ENCODE data around the gene RSPH6A.

RSPH6A gene

DNA sequence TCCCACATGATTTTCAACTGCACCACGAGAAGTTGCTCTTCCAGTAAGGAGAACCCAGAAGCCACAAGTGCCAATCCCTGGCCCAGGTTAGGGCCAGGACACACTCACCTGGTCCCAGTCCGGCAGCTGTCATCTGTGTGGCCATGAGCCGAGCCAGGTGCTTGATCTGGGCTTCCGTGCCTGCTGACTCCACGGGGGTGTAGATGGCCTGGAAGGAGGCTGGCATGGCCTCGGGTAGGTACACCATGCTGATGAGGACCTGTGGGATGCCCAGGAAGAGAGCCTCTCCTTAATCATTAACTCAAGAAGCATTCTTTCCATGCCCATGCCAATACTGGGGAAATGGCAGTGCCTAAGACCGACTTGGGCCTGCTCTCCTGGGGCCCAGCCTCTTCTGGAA, 19.9 kb upstream of the RSPH6A start:
- TF ChIP-seq TEAD4 (IDR thresholded peaks at IDR 0.05) (no peak), RAD21 (IDR thresholded peaks at IDR 0.05; ENCODE audit: low read depth) (no peak), NFIC (IDR thresholded peaks at IDR 0.05) (no peak), ZBTB7A (IDR thresholded peaks at IDR 0.05; ENCODE audit: low read depth) (no peak), TCF12 (IDR thresholded peaks at IDR 0.05; ENCODE audit: low read depth) (no peak), CREB1 (IDR thresholded peaks at IDR 0.05; ENCODE audit: low read depth) (no peak), YY1 (IDR thresholded peaks at IDR 0.05; ENCODE audit: low read depth) (no peak), FOXM1 (IDR thresholded peaks at IDR 0.05; ENCODE audit: borderline replicate concordance, low read depth) (no peak), CEBPB (IDR thresholded peaks at IDR 0.05) (no peak), EP300 (IDR thresholded peaks at IDR 0.05; ENCODE audit: borderline replicate concordance) (no peak), EGR1 (IDR thresholded peaks at IDR 0.05) (no peak), TAF1 (IDR thresholded peaks at IDR 0.05; ENCODE audit: low read depth) (no peak)
- TF ChIP-seq, protein P1, sequence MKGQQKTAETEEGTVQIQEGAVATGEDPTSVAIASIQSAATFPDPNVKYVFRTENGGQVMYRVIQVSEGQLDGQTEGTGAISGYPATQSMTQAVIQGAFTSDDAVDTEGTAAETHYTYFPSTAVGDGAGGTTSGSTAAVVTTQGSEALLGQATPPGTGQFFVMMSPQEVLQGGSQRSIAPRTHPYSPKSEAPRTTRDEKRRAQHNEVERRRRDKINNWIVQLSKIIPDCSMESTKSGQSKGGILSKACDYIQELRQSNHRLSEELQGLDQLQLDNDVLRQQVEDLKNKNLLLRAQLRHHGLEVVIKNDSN (IDR thresholded peaks at IDR 0.05): no peak
- TF ChIP-seq, protein P2, sequence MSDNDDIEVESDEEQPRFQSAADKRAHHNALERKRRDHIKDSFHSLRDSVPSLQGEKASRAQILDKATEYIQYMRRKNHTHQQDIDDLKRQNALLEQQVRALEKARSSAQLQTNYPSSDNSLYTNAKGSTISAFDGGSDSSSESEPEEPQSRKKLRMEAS (IDR thresholded peaks at IDR 0.05): no peak
- TF ChIP-seq, protein P3, sequence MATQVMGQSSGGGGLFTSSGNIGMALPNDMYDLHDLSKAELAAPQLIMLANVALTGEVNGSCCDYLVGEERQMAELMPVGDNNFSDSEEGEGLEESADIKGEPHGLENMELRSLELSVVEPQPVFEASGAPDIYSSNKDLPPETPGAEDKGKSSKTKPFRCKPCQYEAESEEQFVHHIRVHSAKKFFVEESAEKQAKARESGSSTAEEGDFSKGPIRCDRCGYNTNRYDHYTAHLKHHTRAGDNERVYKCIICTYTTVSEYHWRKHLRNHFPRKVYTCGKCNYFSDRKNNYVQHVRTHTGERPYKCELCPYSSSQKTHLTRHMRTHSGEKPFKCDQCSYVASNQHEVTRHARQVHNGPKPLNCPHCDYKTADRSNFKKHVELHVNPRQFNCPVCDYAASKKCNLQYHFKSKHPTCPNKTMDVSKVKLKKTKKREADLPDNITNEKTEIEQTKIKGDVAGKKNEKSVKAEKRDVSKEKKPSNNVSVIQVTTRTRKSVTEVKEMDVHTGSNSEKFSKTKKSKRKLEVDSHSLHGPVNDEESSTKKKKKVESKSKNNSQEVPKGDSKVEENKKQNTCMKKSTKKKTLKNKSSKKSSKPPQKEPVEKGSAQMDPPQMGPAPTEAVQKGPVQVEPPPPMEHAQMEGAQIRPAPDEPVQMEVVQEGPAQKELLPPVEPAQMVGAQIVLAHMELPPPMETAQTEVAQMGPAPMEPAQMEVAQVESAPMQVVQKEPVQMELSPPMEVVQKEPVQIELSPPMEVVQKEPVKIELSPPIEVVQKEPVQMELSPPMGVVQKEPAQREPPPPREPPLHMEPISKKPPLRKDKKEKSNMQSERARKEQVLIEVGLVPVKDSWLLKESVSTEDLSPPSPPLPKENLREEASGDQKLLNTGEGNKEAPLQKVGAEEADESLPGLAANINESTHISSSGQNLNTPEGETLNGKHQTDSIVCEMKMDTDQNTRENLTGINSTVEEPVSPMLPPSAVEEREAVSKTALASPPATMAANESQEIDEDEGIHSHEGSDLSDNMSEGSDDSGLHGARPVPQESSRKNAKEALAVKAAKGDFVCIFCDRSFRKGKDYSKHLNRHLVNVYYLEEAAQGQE (IDR thresholded peaks at IDR 0.05; ENCODE audit: low read depth): no peak

DNA sequence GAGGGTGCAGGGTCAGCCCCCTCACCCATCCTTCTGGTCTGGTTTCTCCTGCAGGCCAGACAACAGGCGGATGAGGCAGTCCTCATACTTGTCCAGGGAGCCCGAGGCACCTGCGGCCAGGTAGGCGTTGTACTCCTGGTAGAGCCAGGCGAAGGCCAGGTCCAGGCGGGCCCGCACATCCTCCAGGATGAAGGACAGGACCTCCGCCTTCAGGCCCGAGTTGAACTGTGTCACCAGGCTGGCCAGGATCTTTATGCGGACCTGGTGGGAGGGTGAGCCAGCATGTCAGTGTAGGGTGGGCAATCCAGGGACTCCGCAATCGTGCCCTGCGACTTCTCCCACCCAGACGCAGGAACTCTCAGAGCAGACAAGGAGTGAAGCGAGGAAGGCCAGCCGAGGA, 13.8 kb upstream of the RSPH6A start:
- TF ChIP-seq YY1 (IDR thresholded peaks at IDR 0.05; ENCODE audit: low read depth) (no peak), CEBPB (IDR thresholded peaks at IDR 0.05) (no peak), TEAD4 (IDR thresholded peaks at IDR 0.05) (no peak), EP300 (IDR thresholded peaks at IDR 0.05; ENCODE audit: borderline replicate concordance) (no peak), ZBTB7A (IDR thresholded peaks at IDR 0.05; ENCODE audit: low read depth) (no peak), TAF1 (IDR thresholded peaks at IDR 0.05; ENCODE audit: low read depth) (no peak), RAD21 (IDR thresholded peaks at IDR 0.05; ENCODE audit: low read depth) (no peak)
- TF ChIP-seq, protein P1 (IDR thresholded peaks at IDR 0.05): no peak

DNA sequence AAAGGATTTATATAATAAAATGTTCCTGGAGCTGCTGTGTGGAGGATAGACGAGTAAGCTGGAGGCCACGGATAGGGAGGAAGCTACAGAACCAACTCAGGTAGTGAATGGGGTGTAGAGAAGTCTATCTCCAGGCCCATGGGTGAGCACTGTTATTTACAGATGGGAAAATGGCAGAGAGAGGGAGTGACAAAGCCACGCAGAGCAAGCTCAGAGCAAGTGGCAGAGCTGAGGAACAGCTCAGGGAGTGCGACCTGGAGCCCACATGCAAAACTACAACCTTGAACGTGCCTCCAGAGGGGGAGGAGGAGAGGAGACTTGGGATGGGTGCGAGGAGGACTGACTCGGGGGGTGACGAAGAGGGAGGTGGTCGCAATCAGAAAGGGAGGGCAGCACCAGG, 13.4 kb upstream of the RSPH6A start:
- TF ChIP-seq YY1 (IDR thresholded peaks at IDR 0.05; ENCODE audit: low read depth): no peak
- TF ChIP-seq CREB1 (IDR thresholded peaks at IDR 0.05; ENCODE audit: low read depth): no peak
- TF ChIP-seq TCF12 (IDR thresholded peaks at IDR 0.05; ENCODE audit: low read depth): no peak
- TF ChIP-seq, protein P2 (IDR thresholded peaks at IDR 0.05): no peak
- no peak for TF ChIP-seq FOXM1 (IDR thresholded peaks at IDR 0.05; ENCODE audit: borderline replicate concordance, low read depth)
- no peak for TF ChIP-seq ZBTB7A (IDR thresholded peaks at IDR 0.05; ENCODE audit: low read depth)
- TF ChIP-seq, protein P1 (IDR thresholded peaks at IDR 0.05): no peak
- no peak for TF ChIP-seq NFIC (IDR thresholded peaks at IDR 0.05)
- TF ChIP-seq TAF1 (IDR thresholded peaks at IDR 0.05; ENCODE audit: low read depth): no peak
- no peak for TF ChIP-seq RAD21 (IDR thresholded peaks at IDR 0.05; ENCODE audit: low read depth)
- no peak for TF ChIP-seq CEBPB (IDR thresholded peaks at IDR 0.05)
- no peak for TF ChIP-seq EGR1 (IDR thresholded peaks at IDR 0.05)
- TF ChIP-seq TEAD4 (IDR thresholded peaks at IDR 0.05): no peak
- TF ChIP-seq, protein P3 (IDR thresholded peaks at IDR 0.05; ENCODE audit: low read depth): no peak
- TF ChIP-seq EP300 (IDR thresholded peaks at IDR 0.05; ENCODE audit: borderline replicate concordance): no peak

DNA sequence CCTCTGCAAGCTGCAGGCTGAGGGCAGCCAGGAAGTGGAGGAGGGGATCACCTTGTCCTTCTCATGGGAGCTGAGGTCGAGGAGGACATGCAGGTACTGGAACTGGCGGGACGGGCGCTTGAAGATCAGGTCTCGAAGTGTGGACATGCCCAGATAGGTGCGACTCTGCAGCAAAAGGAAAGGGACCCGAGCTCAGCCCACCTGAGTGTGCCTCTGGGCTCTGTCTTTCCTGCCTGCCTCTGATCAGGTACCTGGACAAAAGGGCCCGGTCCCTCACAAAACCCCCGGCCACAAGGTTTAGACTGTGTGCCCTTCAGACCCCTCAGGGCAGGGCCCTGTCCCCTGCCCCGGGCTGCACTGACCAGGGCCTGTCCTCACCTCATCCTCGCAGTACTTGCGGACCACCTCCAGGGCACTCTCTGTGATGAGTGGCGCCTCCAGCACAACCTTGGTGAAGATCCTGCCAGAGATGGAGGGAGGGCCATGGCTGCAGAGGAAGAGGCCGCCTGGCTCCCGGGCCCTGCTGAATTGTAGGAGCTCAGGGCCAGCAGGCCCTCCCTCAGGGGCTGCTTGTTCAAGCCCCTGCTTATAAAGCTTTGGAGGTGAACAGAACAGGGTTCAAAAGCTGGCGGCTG, 12.5 kb upstream of the RSPH6A start:
- TF ChIP-seq ZBTB7A (IDR thresholded peaks at IDR 0.05; ENCODE audit: low read depth) (no peak), EP300 (IDR thresholded peaks at IDR 0.05; ENCODE audit: borderline replicate concordance) (no peak), CEBPB (IDR thresholded peaks at IDR 0.05) (no peak), TCF12 (IDR thresholded peaks at IDR 0.05; ENCODE audit: low read depth) (no peak), EGR1 (IDR thresholded peaks at IDR 0.05) (no peak), NFIC (IDR thresholded peaks at IDR 0.05) (no peak), TAF1 (IDR thresholded peaks at IDR 0.05; ENCODE audit: low read depth) (no peak), YY1 (IDR thresholded peaks at IDR 0.05; ENCODE audit: low read depth) (no peak), TEAD4 (IDR thresholded peaks at IDR 0.05) (no peak), FOXM1 (IDR thresholded peaks at IDR 0.05; ENCODE audit: borderline replicate concordance, low read depth) (no peak), CREB1 (IDR thresholded peaks at IDR 0.05; ENCODE audit: low read depth) (no peak)
- TF ChIP-seq, protein P1 (IDR thresholded peaks at IDR 0.05): no peak
- TF ChIP-seq, protein P3 (IDR thresholded peaks at IDR 0.05; ENCODE audit: low read depth): no peak
- TF ChIP-seq, protein P2 (IDR thresholded peaks at IDR 0.05): no peak

Measured in Ishikawa (cell line).